Activated T-cell treated with anti-CD3 and anti-CD28 coated beads, Interleukin-2, amount 50 U/mL, for 48 hours (primary cell): ENCODE data around the gene DPCD.

Experiments used
- DNase-seq, 2 experiments: peaks; one replicate each; pipeline ENCODE4 v3.0.0-alpha.2; 2020

Gene DPCD

GRCh38 chr10:101587725-101588653, at the start of gene DPCD, which contains the start of gene POLL:
Gene DPCD (plus strand): TSS chr10:101588321. CDS start chr10:101588337, 16 bp downstream.
Gene POLL (minus strand): TSS chr10:101588257. CDS start chr10:101587360, 897 bp downstream.
- peak; percentile 94 for DNase-seq

DNA sequence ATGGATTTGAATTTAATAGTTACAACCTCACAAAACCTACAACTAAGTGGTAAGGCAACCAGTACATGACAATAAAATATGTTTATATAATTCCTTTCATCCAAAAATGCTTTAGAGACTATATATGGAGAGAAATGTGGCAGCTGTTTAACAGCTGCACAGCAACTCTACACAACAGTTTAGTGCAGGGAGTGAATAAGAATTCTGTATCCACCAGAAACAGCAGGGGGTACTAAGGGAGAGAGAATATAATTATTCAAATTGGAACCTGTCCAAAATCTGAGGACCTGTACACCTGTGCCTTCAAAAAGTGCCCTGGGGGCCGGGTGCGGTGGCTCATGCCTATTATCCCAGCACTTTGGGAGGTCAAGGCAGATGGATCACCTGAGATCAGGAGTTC, 49.7 kb upstream of the DPCD start:
- no peak for DNase-seq

GRCh38 chr10:101545898-101546297, 42.2 kb upstream of the DPCD start:
- no peak for DNase-seq

GRCh38 chr10:101550965-101551364, 37.2 kb upstream of the DPCD start:
- no peak for DNase-seq

- no peak for DNase-seq
These were observed 35.7 kb upstream of the DPCD start for GRCh38 chr10:101552442-101552841.

DNA sequence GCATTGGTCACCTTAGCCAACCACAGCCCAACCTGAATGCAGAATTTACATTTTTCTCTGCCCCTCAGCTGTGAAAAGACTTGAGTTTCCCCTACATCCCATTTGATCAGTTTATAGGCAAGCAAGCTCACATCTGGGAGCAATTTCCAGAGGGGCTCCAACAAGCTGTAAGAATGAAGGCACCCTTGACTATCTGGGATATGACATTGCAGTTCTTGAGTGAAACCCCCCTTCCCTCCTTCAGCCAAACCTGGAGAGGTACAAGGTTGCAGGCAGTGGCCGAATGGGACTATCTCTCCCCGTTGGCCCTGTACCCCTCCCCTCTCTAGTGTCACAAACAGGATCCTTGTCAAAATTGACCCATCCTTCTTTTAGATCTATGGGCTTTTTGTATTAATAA, 30.6 kb upstream of the DPCD start:
- DNase-seq: no peak

DNA sequence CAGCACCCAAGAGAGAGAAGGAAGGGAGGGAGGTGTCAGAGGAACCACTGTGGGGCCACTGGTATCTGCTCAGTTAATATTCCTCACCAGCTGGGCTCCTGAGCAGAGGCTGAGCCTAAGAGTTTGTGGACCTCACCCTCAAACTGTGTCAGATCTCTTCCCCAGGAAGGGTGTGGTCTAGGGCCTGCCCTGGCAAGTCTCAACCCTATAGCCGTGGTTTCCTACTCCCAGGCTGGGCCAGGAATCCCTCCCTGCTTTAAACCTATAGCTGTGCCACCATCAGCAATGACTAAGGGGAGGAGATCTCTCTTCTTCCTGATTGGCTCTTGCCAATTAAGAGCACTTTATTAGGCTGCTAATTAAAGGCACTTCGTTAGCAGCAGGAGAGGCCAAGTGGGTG, 29.9 kb upstream of the DPCD start:
- peak in 1 of 2 experiments; percentile 17 for DNase-seq

DNA sequence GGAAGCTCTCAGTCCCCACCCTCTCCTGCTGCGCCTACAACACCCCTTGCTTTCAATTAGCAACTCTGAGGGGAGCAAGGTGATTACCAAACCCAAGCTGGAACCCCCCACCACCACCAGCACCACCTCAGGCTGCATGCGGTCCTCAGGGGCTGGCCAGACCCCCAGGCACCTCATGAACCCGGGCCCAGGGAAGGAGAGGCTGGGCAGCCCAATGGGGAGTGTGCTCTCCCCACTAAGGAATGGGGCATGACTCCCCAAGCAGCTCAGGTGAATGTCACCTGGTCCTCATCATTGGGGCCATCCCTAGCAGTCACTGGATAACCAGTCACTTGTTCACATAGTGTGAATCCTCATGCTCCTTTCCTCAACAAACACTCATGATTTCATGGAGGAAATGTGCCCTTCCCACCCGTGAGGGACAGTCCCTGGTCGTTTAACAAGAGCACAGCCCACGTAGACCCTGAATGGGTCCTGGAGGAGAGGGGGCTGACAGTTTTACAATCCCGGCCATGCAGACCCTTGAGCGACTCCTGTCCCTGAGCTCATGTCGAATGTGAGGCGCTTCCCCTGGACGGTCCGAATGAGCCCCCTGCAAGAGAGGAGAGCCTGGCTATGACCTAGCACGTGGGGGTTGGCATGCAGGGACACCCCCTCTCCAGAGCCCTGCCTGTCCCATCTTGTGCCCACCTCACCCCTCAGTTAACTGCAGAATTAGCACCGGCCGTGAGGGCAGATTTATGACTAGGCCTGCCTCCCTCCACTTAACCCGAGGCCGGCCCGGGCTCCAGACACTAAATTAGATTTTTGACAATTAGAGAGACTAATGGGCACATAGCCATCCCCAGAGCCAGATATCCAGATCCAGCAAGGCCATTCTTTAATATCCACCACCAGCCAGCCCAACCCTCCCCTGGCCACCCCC, 29.2 kb upstream of the DPCD start:
- no peak for DNase-seq

DNA sequence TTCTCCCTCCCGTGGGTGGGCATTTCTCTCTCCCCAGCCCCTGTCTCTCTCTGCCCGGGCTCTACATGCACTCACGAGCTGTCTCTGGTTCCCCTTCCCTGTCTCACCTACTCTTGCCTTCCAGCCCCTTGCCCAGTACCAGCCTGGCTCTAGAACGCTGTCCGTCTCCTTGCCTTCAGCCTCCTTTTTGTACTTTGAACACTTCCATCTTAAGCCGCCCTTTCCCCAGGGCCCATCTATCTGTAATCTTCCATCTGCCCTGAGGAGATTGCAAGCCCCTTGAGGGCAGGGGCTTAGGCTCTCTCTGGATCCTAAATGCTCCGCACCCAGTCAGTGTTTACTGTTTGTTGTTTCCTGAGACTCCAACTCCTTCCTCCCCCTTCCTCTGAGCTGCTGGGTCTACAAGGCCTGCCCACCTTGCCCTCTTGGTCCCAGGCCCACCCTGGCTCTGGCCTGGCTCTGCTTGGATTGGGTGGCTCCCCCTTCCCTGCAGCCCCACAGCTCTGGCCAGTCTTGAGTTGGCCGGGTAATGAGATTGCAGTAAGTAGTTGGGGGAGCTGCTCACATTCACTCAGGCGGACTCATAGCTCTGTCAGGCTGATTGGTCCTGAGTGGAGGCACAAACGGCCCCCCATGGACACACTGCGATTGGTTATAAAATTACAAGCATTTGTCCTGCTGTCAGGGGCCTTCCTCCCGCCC, 28.4 kb upstream of the DPCD start:
- DNase-seq: no peak

DNA sequence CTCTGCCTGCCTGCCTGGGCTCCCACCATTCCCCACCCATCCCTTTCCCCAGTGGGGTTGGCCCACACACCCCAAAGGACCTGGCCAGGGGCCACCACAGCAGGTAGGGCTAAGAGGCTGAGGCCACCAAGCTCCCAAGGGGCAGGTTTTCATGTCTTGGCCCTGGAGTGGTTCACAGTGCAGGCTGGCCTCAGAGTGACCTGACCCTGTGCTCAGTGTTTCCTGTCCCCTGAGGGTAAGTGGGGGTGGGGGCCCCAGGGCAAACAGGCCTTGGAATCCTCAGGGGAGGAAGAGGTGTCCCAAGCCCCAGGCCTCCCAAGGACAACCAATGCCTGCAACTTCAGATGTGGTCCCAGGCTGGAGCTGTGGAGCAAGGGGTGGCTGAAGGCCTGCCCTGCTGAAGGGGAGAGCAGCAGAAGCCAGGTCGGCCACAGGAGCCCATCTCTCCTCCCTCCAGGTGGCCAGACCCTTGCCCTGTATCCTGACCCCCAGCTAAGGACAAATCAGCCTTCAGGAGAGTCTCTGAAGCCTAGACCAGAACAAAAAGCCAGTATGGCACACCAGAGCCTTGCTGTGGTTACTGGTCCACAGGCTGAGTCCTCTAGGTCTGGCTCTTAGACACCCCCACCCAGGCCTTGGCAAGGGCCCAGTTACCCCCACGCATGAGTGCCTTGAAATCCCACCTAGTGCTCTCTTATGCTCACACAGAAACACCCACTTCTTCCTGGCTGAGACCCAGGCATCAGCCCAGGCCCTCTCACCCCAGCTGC, 27.6 kb upstream of the DPCD start:
- DNase-seq: no peak

DNA sequence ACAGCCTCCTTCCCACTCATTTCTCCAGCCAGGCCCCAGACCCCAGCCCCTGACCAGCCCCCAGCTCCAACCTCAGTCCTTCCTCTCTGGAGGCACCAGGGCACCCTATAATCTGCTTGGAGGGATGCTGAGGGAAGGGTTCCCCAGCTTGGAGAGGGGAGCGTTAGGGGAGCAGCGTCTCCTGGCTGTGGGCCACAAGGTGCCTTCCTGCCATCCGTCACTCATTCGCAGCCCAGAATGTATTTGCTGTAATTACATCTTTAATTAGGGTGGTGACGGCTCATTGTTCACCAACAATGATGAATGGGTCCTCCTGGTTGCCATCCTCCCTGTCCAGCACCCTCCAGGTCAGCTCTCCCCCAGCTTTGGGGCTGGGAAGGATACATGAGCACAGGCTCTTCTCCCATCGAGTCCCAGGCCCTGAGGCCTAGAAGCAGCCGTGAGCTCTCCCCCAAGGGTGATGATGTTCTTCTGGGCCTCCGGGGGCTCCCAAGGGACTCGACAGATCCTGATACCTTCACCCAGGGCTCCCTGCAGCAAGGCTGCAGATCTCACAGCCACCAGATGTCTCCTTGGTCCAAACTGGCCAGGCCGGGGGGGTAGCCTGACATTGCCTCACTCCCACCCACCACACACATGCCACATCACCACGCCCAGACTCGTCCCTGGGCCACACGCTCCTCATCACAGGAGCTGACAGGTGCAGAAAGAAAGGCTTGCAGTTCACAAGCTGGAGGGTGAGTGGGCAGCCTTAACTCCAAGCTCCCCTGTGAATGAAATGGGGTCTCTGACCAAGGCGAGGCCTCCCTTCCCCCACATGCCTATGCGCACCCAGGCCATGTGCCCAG, 26.8 kb upstream of the DPCD start:
- no peak for DNase-seq

DNA sequence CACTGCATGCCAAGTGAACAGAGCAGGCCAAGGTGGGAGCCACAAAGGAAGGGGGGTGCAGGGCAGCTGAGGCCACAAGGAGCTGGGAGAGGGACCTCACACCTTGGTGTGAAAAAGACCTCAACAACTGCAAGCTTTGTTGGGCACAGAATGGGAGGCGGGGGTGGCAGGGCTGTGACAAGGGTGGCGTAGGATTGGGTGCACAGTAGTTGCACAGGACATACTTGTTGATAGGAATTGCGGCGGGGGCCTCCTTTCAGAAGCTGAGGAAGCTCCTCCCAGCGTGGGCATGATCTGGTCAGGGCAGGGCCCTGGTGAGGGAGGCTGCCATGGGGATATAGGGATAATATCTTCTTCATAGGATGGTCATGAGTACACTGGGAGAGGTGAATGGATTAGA, 25.9 kb upstream of the DPCD start:
- DNase-seq: no peak

DNA sequence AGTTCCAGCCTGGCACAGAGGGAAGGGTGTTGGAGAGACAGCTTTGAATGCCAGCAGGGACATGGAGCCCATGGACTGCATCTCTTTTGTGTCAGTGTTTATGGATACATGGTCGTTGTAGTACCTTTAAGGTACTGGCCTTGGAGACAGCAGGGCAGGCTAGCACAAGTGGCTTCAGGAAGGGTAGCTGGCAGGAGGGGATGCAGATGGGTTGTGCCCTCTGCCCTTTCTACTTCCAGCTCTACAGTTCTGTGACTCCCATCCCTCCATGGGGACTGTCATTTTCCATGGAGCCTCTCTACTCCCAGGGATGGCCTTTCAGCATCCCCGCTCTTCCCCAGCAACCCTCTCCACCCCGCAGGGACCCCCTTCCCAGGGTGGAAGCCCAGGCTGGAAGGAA, 25.1 kb upstream of the DPCD start:
- no peak for DNase-seq

DNA sequence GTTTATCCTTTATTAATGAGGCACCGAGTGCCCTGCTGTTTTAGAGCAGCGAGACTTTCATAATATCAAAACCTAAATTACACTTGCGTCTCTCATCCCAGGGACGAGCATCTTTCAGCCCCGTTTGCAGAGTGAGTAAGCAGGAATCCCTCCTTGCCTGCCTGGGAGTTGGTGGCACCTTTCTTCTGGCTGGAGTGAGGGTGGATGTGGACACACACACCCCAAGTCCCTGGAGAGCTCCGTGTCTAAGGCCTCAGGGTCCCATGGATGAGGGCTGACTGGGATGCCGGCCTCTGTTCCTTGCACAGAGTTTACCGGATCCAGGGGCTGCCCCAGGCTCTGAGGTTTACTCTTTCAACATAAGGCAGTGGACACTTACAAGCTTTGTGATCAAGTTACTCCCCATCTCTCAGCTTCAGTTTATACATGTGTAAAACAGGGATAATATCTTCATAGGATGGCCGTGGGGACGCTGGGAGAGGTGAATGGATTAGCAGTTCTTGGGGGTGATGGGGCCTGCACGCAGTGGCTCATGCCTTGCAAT, 24.6 kb upstream of the DPCD start:
- no peak for DNase-seq

DNA sequence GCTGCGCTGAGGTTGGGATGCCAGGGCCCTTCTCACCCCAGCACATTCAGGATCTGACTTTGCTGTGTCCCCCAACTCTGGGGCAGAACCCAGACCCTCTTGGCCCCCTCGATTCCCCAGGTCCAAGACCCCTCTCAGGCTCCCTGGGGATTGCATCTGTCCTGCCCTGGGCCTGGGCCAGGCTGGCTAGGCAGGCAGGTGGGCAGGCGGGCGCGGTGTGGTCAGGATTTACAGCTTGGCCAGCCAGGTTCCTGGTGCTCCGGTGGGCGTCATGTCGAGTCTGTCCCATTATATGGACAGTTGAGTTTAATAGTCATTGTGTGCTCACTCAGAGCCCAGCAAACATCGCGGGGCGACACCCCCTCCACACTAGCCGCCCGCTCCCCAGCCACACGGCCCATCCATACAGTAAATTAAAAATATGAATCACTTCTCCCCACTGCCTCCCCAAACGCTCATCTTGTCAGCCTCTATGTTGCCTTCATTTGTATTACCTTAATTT, 23.6 kb upstream of the DPCD start:
- peak in 1 of 2 experiments; percentile 13 for DNase-seq

DNA sequence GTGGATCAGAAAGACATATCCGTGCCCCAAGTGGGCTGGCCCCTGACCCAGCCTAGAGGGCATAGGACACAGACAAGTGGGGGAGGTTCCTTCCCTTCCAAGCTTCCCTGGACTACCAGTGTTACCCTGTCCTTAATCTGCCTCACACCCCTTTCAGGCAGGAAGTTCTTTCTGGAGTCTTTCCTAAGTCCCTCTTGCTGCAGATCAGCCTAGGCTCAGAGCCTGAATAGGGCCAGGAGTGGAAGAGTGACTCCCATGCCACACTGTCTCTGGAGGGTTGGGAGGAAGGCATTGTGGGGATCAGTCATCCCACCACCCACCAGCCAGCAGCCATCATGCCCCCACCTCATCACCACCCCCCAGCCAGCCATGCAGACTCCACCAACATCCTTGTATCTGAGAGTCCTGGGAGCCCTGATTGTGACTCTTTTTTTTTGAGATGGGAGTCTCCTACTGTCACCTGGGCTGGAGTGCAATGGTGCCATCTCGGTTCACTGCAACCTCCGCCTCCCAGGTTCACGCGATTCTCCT, 22.7 kb upstream of the DPCD start:
- no peak for DNase-seq

GRCh38 chr10:101565936-101566332, 22.2 kb upstream of the DPCD start:
- no peak for DNase-seq

DNA sequence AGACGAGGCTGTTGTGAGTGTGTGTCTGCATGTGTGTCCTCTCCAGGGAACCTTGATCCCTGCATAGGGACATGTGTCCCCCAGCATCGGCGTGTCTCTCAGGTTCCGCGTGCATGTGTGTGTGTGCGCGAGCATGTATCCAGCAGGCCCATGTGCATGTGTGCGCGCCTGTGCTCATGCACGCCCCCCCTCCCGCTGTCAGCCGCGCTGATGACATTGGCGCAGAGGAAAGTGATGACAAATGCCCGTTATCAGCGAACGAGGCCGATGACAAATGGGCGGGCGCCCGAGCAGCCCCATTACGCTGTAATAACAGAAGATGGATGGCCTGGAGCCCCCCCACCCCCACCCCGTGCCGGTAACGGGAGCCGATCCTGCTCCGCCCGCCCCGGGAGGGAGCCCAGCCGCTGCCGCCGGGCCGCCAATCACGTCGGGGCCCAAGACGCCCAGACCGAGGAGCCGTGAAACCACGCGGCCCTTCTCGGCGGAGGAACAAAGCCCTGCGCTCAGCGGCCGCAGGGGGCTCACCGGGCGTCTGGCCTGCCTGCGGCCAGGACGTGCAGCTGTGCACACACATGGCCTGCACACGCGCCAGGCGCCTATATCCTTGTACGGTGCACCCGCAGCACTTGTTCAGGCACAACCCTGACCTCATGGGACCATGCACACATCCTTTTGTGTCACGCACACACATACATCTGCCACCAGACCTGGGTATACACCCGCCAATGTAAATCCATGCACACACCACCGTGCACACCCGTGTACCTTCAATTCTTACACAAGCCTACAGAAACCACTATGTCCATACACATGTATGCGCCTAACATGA, 21.6 kb upstream of the DPCD start:
- DNase-seq: peak in 1 of 2 experiments; percentile 36
